UCSD-AML1 (cell line): ENCODE measurements around the gene DOCK4.
A peak's percentile ranks its signal among the peaks of the same experiment; 100 is the strongest.

Source experiments
- DNase-seq: peaks from one replicate; lab custom pipeline; 2025; ENCODE audit not compliant: unreplicated experiment; lab: John Stamatoyannopoulos, UW

The DOCK4 gene

GRCh38 chr7:112110651-112111050, 95.5 kb downstream of the DOCK4 start:
- DNase-seq = no peak

GRCh38 chr7:112110175-112110574, 96.0 kb downstream of the DOCK4 start:
- no peak for DNase-seq

DNA sequence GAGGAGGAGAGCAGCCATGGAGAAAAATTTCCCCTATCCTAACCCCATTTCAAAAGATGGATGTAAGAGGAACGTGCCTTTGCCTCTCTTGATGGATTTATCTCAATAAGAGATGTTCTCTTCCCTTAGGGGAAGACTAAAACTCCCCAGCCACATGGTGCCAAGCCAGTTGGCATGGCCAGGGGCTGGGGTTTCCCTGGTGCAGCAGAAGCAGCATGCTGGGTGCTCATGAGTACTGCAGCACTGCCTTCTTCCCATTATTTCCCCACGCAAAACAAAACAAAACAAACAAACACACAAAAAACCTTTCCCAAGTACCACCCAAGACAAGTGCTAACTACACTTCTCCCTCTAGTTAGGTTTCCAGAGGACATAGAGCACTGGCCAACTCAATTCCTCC, 97.2 kb downstream of the DOCK4 start:
- DNase-seq = no peak

DNA sequence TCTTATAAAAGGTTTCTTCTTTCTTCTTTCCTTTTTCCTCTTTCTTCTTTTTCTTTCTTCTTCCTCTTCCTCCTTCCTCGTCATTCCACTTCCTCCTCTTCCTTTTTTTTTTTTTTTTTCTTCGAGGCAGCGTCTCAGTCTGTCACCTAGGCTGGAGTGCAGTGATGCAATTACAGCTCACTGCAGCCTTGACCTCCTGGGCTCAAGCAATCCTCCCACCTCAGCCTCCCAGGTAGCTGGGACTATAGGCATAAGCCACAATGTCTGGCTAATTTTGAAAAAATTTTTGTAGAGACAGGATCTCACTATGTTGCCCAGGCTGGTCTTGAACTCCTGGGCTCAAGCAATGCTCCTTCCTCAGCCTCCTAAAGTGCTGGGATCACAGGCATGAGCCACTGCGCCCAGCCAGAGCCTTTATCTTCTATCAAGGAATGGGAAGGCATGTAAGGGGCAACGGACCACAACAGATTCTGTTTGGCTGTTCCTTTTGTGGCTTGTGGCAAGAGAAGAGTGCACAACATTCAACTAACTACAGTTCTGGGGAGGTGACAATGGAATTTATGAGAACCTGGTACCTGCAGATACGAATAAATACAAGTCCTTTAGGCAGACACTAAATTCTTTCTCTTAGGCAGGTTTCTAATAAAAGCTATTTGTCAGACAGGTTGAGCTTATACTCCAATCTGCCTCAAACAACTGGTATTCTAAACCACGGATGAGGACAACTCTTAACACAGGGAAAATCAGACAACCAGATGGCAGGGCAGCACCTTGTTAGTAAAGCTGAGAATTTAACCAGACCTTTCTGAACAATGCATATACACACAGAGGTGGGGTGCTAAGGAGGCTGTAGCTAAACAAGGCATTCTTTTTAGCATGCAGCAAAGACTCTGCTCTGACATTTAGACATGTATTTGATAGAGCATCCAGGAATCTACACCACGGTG, 100.3 kb downstream of the DOCK4 start:
- no peak for DNase-seq

- no peak for DNase-seq
Observed at GRCh38 chr7:112104120-112104519, 102.1 kb downstream of the DOCK4 start.

- peak; percentile 32 for DNase-seq
Observed at GRCh38 chr7:112103246-112103645, 103.0 kb downstream of the DOCK4 start.

- no peak for DNase-seq
Observed at GRCh38 chr7:112101201-112101846, 104.9 kb downstream of the DOCK4 start.

GRCh38 chr7:112097524-112097923, 108.7 kb downstream of the DOCK4 start:
- no peak for DNase-seq

DNA sequence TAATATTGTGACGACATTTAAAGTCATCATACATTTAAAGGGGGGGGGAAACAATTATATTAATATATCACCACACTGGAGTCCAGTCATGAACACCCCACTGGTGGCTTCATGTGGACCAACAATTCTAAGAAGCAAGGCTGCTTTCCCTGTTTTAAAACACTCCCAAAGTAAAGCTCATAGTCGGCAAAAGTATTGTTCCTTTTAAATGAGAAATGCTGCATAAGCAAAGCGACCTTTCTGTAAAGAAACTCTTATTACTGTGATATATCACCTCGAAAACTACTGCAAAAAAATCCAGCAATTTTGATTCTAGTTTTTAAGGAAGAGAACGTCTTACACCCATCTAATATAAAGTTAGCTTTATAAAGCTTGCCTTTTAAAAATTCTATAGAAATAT, 112.8 kb downstream of the DOCK4 start:
- DNase-seq = no peak

GRCh38 chr7:112092709-112093395, 113.3 kb downstream of the DOCK4 start:
- no peak for DNase-seq

- DNase-seq = no peak
Observed at GRCh38 chr7:112092306-112092705, 113.9 kb downstream of the DOCK4 start.

- no peak for DNase-seq
Observed at GRCh38 chr7:112091768-112092167, 114.4 kb downstream of the DOCK4 start.

DNA sequence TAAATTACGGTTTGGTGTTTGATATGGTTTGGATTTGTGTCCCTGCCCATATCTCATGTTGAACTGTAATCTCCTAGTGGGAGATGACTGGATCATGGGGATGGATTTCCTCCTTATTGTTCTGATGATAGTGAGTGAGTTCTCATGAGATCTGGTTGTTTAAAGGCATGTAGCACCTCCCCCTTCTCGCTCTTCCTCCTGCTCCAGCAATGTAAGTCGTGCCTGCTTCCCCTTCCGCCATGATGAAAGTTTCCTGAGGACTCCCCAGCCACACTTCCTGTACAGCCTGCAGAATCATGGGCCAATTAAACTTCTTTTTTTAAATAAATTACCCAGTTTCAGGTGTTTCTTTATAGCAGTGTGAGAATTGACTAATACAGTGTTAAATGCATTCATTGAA, 116.6 kb downstream of the DOCK4 start:
- no peak for DNase-seq

- no peak for DNase-seq
Observed at GRCh38 chr7:112088484-112089016, 117.6 kb downstream of the DOCK4 start.

- DNase-seq = no peak
Observed at GRCh38 chr7:112086496-112087254, 119.5 kb downstream of the DOCK4 start.

DNA sequence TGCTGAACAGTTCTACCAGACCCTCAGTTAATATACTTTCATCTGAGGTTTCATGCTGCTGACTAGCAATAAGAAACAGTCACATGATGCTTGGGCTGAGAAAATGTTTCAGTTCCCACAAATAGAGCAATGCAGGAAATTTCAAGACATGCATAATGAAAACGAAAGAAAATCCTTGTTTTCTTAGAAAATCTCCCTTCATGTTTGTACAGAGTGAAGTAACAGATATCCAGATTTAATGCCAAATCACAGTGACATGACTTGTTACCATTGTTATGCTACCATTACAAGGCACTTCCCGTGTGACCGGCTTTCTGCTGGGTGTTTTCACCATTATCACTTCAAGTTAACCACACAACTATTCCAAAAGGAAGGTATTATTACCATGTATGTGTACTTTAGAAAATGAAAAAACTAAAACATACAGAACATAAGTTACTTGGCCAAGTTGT, 121.7 kb downstream of the DOCK4 start:
- DNase-seq = no peak

- DNase-seq = no peak
Observed at GRCh38 chr7:112083776-112084355, 122.3 kb downstream of the DOCK4 start.

GRCh38 chr7:112082306-112082705, 123.9 kb downstream of the DOCK4 start:
- DNase-seq = no peak

GRCh38 chr7:112081778-112082177, 124.4 kb downstream of the DOCK4 start:
- DNase-seq = no peak

- DNase-seq = peak; percentile 15
Observed at GRCh38 chr7:112080978-112081377, 125.2 kb downstream of the DOCK4 start.
